ENCODE data around the gene PTCH2.

DNA sequence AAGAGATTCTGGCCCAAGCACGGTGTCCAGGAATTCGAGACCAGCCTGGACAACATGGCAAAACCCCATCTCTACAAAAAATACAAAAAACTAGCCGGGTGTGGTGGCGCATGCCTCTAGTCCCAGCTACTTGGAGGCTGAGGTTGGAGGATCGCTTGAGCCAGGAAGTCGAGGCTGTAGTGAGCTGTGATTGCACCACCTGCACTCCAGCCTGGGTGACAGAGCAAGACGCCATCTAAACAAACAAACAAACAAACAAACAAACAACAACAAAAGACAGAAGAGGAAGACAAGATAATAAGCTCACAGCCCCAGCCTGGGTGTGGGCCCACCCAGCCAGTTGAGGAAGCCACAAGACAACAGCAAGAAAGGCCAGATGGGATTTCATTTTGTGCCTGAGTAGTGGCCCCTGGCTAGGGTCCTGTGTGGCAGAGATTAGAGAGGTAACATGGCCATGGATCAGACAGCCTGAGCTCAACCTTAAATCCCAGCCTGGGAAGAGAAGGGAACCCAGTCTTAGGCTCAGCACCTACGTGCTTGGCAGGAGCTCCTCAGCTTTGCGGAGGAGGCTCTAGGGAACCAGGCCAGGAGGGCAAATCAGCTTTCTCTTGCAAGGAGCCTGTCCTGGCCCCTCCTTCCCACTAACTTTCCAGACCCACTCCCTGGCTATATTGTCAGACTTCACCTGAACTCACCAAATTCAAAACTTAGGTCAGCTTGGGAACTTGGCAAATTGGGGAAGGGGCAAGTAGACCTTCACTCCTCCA lies 50.1 kb downstream of the PTCH2 start:
- TF ChIP-seq SPI1 (IDR thresholded peaks at IDR 0.05; ENCODE audit: borderline replicate concordance, low read depth), result no peak
- TF ChIP-seq, protein P1, sequence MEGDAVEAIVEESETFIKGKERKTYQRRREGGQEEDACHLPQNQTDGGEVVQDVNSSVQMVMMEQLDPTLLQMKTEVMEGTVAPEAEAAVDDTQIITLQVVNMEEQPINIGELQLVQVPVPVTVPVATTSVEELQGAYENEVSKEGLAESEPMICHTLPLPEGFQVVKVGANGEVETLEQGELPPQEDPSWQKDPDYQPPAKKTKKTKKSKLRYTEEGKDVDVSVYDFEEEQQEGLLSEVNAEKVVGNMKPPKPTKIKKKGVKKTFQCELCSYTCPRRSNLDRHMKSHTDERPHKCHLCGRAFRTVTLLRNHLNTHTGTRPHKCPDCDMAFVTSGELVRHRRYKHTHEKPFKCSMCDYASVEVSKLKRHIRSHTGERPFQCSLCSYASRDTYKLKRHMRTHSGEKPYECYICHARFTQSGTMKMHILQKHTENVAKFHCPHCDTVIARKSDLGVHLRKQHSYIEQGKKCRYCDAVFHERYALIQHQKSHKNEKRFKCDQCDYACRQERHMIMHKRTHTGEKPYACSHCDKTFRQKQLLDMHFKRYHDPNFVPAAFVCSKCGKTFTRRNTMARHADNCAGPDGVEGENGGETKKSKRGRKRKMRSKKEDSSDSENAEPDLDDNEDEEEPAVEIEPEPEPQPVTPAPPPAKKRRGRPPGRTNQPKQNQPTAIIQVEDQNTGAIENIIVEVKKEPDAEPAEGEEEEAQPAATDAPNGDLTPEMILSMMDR (IDR thresholded peaks at IDR 0.05; ENCODE audit: insufficient read depth, low read length), result no peak

All from HL-60 (cell line).